ENCODE results near the gene LASP1NB.

Gene LASP1NB

DNA sequence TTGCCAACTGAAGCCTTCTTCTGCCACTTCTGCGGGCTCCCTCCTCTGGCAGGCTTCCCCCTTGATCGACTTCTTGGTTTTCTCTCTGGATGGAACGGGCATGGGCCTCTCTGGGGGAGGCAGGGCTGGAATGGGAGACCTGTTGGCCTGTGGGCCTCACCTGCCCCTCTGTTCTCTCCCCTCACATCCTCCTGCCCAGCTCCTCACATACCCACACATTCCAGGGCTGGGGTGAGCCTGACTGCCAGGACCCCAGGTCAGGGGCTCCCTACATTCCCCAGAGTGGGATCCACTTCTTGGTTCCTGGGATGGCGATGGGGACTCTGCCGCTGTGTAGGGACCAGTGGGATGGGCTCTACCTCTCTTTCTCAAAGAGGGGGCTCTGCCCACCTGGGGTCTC is 6.5 kb upstream of the LASP1NB start:
- TF ChIP-seq, protein P1, sequence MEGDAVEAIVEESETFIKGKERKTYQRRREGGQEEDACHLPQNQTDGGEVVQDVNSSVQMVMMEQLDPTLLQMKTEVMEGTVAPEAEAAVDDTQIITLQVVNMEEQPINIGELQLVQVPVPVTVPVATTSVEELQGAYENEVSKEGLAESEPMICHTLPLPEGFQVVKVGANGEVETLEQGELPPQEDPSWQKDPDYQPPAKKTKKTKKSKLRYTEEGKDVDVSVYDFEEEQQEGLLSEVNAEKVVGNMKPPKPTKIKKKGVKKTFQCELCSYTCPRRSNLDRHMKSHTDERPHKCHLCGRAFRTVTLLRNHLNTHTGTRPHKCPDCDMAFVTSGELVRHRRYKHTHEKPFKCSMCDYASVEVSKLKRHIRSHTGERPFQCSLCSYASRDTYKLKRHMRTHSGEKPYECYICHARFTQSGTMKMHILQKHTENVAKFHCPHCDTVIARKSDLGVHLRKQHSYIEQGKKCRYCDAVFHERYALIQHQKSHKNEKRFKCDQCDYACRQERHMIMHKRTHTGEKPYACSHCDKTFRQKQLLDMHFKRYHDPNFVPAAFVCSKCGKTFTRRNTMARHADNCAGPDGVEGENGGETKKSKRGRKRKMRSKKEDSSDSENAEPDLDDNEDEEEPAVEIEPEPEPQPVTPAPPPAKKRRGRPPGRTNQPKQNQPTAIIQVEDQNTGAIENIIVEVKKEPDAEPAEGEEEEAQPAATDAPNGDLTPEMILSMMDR (IDR thresholded peaks at IDR 0.05; ENCODE audit: borderline replicate concordance, control extremely low read depth, extremely low read depth, insufficient read depth, missing control alignments), result no peak
- DNase-seq (ENCODE audit: low spot score), result no peak
- in situ Hi-C loops (cut with MboI; ENCODE audit: low sequenced_read_pairs, unreplicated experiment), result no loop called here

DNA sequence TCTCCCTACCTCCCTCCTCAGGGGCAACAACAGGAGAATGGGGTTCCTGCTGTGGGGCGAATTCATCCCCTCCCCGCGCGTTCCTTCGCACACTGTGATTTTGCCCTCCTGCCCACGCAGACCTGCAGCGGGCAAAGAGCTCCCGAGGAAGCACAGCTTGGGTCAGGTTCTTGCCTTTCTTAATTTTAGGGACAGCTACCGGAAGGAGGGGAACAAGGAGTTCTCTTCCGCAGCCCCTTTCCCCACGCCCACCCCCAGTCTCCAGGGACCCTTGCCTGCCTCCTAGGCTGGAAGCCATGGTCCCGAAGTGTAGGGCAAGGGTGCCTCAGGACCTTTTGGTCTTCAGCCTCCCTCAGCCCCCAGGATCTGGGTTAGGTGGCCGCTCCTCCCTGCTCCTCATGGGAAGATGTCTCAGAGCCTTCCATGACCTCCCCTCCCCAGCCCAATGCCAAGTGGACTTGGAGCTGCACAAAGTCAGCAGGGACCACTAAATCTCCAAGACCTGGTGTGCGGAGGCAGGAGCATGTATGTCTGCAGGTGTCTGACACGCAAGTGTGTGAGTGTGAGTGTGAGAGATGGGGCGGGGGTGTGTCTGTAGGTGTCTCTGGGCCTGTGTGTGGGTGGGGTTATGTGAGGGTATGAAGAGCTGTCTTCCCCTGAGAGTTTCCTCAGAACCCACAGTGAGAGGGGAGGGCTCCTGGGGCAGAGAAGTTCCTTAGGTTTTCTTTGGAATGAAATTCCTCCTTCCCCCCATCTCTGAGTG is 5.9 kb upstream of the LASP1NB start:
- DNase-seq (ENCODE audit: low spot score), result no peak

GRCh38 chr17:38920374-38921291 is 4.8 kb upstream of the LASP1NB start:
- in situ Hi-C loops (cut with MboI; ENCODE audit: low sequenced_read_pairs, unreplicated experiment), result no loop called here
- DNase-seq (ENCODE audit: low spot score), result no peak
- TF ChIP-seq, protein P1 (IDR thresholded peaks at IDR 0.05; ENCODE audit: borderline replicate concordance, control extremely low read depth, extremely low read depth, insufficient read depth, missing control alignments), result no peak

More for the DNA sequence above, 5.9 kb upstream of the LASP1NB start:
- in situ Hi-C loops (cut with MboI; ENCODE audit: low sequenced_read_pairs, unreplicated experiment), result no loop called here
- TF ChIP-seq, protein P1 (IDR thresholded peaks at IDR 0.05; ENCODE audit: borderline replicate concordance, control extremely low read depth, extremely low read depth, insufficient read depth, missing control alignments), result no peak

- TF ChIP-seq, protein P1 (IDR thresholded peaks at IDR 0.05; ENCODE audit: borderline replicate concordance, control extremely low read depth, extremely low read depth, insufficient read depth, missing control alignments), result no peak
- DNase-seq (ENCODE audit: low spot score), result no peak
- in situ Hi-C loops (cut with MboI; ENCODE audit: low sequenced_read_pairs, unreplicated experiment), result no loop called here
Measured at GRCh38 chr17:38921756-38922411, 3.5 kb upstream of the LASP1NB start.

GRCh38 chr17:38922538-38923297 is 2.7 kb upstream of the LASP1NB start:
- TF ChIP-seq, protein P1 (IDR thresholded peaks at IDR 0.05; ENCODE audit: borderline replicate concordance, control extremely low read depth, extremely low read depth, insufficient read depth, missing control alignments), result no peak
- no peak for DNase-seq (ENCODE audit: low spot score)
- in situ Hi-C loops (cut with MboI; ENCODE audit: low sequenced_read_pairs, unreplicated experiment), result no loop called here

Data from GM13976 (cell line).